HG03095 (cell line): ENCODE measurements around the gene WDR87.
"Not testable (repeated sequence)": the region's sequence is repeated elsewhere in the genome, so short reads cannot be mapped to it uniquely, and the experiment has no call there.

Experiments
- ATAC-seq: cut with Tn5 transposase; IDR thresholded peaks from one replicate; pipeline ENCODE4 v1.9.1; 2021; ENCODE audit warnings: moderate library complexity; ENCODE audit not compliant: unreplicated experiment

Gene WDR87

DNA sequence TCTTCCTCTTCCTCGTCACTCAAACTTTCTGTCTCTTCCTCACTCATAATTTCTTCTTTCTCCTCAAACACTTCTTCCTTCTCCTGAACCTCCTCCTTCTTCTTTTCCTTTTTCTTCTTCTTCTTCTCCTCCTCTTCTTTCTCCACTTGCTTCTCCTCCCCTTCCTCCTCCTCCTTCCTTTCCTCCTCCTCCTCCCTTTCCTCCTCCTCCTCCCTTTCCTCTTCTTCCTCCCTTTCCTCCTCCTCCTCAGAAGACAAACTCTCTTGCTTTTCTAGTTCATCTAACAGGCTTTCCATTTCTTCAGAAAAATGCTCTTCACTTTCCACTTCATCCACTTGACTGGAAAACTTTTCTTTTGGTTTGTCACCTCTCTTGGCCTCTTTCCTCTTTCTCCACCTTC, 19.8 kb downstream of the WDR87 start:
- ATAC-seq, result no peak

DNA sequence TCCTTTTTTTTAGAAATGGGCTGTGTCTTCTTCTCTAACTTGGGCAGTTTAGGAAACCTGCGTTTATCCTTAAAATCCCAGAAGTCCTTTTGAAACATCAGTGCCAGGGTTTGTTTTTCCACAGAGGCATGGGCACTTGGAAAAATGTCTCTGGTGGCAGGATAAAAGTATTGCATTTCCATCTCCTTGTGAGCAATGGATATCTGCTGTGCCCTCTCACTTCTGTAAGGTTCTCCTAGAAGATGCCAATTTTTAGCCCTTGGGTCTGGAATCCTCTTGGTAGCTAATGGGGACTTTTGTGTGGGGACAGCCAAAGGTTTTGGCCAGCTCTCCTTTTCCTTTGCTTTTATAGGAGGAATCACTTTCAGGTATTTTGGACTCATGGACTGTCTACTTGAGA, 21.0 kb downstream of the WDR87 start:
- ATAC-seq, result no peak

DNA sequence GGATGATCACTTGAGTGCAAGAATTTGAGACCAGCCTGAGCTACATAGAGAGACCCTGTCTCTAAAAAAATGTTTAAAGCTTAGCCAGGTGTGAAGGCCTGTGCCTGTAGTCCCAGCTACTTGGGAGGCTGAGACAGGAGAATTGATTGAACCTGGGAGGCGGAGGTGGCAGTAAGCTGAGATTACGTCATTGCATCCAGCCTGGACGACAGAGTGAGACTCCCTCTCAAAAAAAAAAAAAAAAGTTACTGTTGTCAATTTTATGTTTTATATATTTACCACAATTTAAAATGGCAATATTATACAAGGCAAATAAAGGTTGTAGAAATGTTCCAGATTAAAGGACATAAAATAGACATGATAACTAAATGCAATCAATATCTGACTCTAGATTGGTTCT, 29.2 kb downstream of the WDR87 start:
- ATAC-seq, result no peak

DNA sequence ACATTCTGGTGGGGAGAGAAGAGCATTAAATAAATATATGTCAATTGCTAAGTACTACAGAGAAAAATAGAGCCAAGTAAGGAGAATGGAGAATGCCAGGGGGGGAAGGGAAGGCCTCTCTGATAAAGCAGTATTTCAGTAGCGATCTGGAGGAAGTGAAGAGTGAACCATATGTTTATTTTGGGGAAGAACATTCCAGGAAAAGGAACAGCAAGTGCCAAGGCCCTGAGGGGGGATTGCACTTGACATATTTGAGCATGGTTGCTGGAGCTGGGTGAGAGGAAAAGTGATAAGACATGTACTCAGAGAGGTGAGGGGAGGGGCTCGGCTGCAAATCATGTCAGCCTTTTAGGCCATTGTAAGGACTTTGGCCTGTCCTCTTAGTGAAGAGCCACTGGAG, 30.4 kb downstream of the WDR87 start:
- no peak for ATAC-seq

DNA sequence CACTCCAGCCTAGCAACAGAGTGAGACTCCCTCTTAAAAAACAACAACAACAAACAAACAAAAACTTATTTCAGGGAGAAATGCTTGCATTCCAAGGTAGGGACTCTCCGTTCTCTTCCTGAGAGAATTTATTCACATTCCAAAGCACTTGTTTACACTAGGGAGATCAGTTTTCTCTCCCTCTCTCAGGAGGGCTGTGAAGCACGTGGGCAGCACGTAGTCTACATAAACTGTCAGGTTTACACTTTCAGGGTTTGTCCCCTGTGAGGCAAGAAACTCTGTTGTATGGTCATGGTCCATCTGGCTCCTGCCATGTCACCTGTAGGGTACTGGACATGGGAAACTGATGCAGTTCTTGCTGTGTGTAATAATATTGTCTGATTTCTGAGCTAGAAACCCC, 31.6 kb downstream of the WDR87 start:
- ATAC-seq, result no peak

DNA sequence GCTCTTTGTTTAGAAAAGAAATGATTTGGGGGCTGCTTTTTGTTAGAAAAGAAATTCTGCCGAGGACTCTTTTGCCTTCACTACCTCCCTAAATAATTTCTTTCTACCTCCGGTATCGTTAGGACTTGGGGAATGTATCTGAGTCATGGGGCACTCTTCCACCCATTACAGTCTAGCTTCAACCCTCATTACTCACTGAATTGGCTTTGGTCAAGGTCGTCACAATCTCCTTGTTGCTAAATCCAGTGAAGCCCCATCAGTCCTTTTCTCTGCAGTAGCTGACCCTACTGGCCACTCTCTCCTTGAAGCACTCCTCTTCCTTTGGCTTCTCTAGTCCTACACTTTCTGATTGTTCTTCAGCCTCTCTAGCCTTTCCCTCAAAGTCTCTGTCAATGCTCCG, 34.0 kb downstream of the WDR87 start:
- ATAC-seq, result no peak

DNA sequence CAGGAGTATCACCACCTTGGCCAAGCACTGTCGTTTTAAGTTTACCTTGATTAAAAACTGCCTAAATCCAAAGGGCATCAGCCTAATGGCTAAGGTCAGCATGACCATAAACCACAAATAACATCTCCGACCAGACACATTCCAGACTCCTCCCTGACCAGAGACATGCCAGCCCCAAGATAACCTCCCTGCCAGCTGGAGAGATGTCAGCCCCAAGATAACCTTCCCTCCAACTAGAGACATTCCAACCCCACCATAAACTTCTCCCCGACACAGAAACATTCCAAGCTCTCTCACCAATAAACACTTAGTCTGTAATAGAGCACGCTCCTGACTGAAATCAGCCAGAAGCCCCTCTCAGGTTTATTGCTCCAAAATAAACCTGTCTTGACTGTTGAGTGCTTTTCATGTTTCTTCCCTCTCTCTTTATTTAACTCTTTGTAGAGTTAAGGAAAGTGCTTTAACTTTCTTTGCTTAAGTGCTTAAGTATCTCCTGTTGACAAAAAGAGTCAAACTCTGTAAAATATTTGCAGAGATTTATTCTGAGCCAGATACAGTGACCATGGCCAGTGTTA, 36.5 kb downstream of the WDR87 start:
- ATAC-seq, result no peak

DNA sequence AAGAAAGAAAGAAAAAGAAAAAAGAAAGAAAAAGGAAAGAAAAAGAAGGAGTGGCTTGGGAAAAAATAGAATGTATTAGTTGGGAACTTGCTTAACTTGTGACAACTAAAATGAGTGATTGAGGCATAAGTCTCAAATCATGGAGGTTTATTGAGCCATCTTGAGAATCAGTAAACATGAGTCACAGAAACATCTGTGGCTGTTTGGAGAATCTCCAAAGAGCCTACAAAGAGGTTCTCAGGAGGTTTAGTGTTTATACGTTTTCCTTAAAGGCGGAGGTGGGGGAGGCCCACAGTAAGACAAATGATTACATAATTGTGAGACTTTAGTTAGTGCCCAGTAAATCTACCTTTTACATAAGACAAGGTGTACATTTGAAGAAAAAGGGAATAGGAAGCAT, 38.6 kb downstream of the WDR87 start:
- no peak for ATAC-seq

DNA sequence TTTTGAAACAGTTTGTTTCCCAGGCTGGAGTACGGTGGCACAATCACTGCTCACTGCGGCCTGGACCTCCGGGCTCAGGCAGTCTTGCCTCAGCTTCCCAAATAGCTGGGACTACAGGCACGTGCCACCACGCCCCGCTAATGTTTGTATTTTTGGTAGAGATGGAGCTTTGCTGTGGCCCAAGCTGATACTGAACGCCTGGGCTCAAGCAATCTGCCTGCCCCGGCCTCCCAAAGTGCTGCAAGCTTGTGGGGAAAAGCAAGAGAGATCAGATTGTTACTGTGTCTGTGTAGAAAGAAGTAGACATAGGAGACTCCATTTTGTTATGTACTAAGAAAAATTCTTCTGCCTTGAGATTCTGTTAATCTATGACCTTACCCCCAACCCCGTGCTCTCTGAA, 40.5 kb downstream of the WDR87 start:
- not testable (repeated sequence) for ATAC-seq

DNA sequence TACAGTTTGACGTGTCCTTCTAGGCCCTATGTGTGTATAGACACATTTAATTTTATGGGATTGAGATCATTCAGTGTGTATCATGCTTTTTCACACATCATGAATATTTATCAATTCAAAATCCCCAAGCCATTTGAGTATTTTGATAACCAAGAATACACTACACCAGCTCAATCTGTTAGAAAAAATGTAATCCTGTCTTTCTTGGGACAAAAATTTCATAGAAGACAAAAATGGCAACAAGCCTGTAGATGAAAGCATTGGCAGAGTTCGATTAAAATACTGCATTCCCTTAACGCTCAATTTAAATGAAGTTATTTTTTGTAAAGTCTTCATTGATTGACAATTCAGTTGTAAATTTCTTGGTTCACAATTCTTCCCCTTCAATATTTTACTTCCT, 41.9 kb downstream of the WDR87 start:
- no peak for ATAC-seq

DNA sequence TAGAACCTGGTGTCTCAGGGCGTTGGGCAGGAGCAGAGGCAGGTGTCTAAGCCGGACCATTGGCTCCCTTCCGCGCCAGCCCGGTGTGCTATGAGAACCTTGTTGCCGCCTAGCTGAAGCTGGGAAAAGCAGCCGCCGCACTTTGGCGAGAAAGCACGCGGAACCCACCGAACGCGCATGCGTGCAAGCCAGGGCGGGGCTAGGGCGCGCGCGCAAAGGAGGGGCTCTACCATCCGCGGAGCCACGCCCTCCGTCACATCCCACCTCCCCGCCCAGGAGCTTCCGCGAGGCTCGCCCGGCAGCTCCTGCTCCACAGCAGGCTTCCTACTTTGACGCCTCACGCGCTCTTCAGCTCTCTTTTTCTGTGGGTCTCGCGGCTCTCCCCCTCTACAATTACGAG, 51.3 kb downstream of the WDR87 start:
- ATAC-seq, result no peak

DNA sequence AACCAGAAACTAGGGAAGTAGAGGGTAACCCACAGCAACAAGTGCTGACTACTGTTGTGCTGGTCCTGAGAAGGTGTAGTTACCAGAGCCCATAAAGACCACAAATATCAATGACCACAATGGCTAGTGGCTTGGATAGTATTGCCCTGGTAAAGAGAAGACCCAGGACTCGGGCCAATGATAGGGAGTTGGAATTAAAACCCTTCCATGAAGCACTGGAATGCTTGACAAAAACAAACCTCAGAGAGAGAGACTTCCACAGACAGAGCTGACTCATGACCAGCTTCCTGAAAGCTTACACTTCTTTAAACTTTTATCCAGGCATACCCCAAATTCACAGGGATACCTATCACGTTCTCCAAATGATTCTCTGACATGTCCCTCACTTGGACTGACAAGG, 60.5 kb downstream of the WDR87 start:
- no peak for ATAC-seq
